BJ (cell line): ENCODE results near the gene FBXO34. TPM values are rescaled to one million over a fixed set of nuclear protein-coding genes. Genes with fewer than 3 reads are reported as not detected.

Experiments
- CTCF ChIA-PET: fragments of 350-600 bp; formaldehyde crosslinking; extraction: SDS; loops from one replicate; lab custom pipeline; 2021; ENCODE audit warnings: antibody characterized with exemption, inconsistent platforms; lab: Yijun Ruan, JAX
- POLR2A ChIA-PET: fragments of 300-600 bp; sonication (Branson Sonifier 250); formaldehyde crosslinking; extraction: SDS; loops from one replicate; lab custom pipeline; 2021; ENCODE audit warnings: antibody characterized with exemption; lab: Charles Lee
- DNase-seq: peaks from one replicate; pipeline ENCODE4 v3.0.0-alpha.2; 2011; ENCODE audit warnings: low read depth
- H3K27me3 ChIP-seq: 2 replicates; pipeline ENCODE4 v1.6.0; 2011; ENCODE audit warnings: low read length; ENCODE audit not compliant: control insufficient read depth, insufficient read depth
- H3K36me3 ChIP-seq: 2 replicates; pipeline ENCODE4 v1.5.1; 2011; ENCODE audit warnings: low read length; ENCODE audit not compliant: control insufficient read depth, insufficient read depth
- H3K4me3 ChIP-seq: 2 replicates; pipeline ENCODE4 v1.5.1; 2011; ENCODE audit warnings: low read depth, mild to moderate bottlenecking, control low read depth, low read length
- CTCF ChIP-seq: IDR thresholded peaks from 2 replicates; pipeline ENCODE4 v1.5.1; 2011; ENCODE audit warnings: low read depth, mild to moderate bottlenecking, control low read depth, inconsistent platforms, low read length, moderate library complexity; ENCODE audit not compliant: insufficient read depth
- polyA plus RNA-seq: library from polyadenylated mRNA; depleted of rRNA; stranded (reverse); fragments of >200 nt; gene quantifications from 2 replicates; pipeline ENCODE4 v1.2.3, GENCODE V29; 2011

The FBXO34 gene
- polyA plus RNA-seq, 1 experiment, result 15.0 TPM

DNA sequence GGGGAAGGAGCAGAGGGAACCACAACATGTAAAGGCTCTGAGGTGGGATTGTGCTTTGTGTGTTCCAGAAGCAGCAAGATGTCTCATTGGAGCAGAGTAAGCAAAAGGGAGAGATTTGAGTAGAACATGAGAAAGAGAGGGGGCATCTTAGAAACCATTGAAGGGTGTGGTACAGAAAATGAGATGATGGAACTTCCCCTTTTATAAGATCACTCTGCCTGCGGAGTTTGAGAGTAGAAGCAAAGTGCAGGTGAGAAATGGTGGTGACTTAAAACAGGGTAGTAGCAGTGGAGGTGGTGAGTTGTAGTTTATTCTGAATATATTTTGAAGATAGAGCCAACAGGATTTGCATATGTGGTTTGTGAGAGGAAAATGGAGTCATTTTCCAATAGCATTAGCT, 56.0 kb downstream of the FBXO34 start:
- CTCF ChIA-PET, result interaction anchor here (0.6 kb wide), 1 partner anchor 1364 kb away, joined by 3 read pairs; no protein-coding TSS in a partner anchor
- POLR2A ChIA-PET, result no interaction called here

DNA sequence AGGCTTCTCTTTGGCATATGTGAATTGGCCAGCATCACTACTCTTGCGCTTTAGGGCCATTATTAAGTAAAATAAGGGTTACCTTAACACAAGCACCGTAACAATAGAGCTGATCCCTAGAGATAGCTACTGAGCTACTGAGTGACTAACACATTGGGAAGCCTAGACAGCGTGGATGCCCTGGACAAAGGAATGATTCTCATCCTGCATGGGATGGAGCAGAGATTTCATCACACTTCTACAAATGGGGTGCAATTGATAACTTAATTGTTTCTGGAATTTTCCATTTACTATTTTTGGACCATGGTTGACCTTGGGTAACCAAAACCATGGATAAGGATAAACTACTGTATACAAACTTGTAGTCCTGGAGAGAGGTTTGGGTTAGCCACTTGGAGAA, 57.1 kb downstream of the FBXO34 start:
- ChIA-PET POLR2A (no interaction called here), CTCF (interaction anchor here (1.6 kb wide), 1 partner anchor 27 kb away, joined by 4 read pairs; no protein-coding TSS in a partner anchor)
- Histone ChIP-seq H3K4me3 (no peak overlapping the region), H3K36me3 (no peaks in the 10 kb centered on the region), H3K27me3 (no peaks in the 10 kb centered on the region)
- no peak for TF ChIP-seq CTCF
- DNase-seq, result no peak

More for the DNA sequence above, 56.0 kb downstream of the FBXO34 start:
- H3K36me3 ChIP-seq, result no peaks in the 10 kb centered on the region
- no peak overlapping the region for H3K4me3 ChIP-seq
- no peak for DNase-seq
- TF ChIP-seq CTCF, result no peak
- H3K27me3 ChIP-seq, result no peaks in the 10 kb centered on the region

DNA sequence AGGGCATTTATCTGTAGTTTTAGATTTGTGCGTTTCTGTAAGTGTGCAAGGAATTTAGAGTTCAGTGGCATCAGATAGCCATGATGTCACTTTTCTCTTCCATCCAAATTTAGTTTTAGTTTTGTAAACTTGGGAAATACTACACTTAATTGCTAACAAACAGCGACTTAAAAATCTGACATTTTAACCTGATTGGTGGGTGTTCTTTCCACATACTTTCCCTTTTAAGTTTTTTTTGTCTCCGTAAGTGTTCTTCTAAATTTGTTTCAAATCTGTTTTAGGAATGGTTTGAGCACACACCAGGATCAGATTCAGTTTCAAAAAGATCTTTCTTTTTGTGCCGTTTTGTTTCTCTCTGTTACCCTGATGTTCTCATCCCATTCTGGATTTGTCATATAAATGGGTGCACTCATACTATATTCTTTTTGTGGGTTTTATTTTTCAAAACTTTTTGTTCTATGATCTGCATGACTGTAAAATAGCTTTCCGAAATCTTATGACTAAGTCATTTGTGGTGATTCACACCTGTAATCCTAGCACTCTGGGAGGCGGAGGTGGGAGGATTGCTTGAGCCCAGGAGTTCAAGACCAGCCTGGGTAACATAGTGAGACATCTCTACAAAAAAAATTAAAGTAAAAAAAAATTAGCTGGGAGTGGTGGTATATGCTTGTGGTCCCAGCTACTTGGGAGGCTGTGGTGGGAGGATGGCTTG, 58.9 kb downstream of the FBXO34 start:
- Histone ChIP-seq H3K27me3 (no peaks in the 10 kb centered on the region), H3K4me3 (no peak overlapping the region), H3K36me3 (no peaks in the 10 kb centered on the region)
- ChIA-PET POLR2A (no interaction called here), CTCF (no interaction called here)
- DNase-seq, result no peak
- no peak for TF ChIP-seq CTCF

- H3K27me3 ChIP-seq, result no peaks in the 10 kb centered on the region
- DNase-seq, result no peak
- POLR2A ChIA-PET, result interaction anchor here (1.1 kb wide), 1 partner anchor 22 kb away, joined by 3 read pairs; no protein-coding TSS in a partner anchor
Observed at GRCh38 chr14:55332654-55333570, 61.7 kb downstream of the FBXO34 start.

More at GRCh38 chr14:55332654-55333570, 61.7 kb downstream of the FBXO34 start:
- CTCF ChIA-PET, result interaction anchor here (1.4 to 2.7 kb wide), 2 partner anchors 21 to 43 kb away, joined by 3 to 10 read pairs; no protein-coding TSS in a partner anchor
- no peak for TF ChIP-seq CTCF
- no peak overlapping the region for H3K4me3 ChIP-seq
- no peaks in the 10 kb centered on the region for H3K36me3 ChIP-seq
